Measurements from ENCODE around the gene WIF1. TPM values are rescaled to one million over a fixed set of nuclear protein-coding genes. Genes with fewer than 3 reads are reported as not detected.

The WIF1 gene
- polyA plus RNA-seq, 3 donors: not detected

DNA sequence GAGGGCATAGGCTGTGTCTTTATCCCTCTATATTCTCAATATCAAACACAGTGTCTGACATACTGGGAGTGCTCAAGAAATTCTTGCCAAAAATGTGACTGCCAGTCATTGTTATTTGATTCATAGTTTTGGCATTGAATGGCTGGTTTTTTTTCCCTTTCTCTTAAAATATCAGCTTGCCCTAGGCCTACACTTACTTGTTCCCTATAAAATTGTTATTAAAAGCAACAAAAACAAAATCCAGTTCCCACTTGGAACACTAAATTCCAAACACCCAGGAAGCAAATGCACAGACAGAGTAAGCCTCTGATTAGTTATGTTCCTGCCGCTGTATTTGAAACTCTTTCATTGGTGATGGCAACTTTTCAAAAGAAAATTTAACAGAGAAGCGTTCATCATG is 110.7 kb downstream of the WIF1 start:
- Histone ChIP-seq H3K9ac (ENCODE audit: insufficient read depth, low read length, poor library complexity, severe bottlenecking) (no peak overlapping the region), H3K4me1 (ENCODE audit: control insufficient read depth in 1 of 2, insufficient read depth in 2 of 2, low read length in 2 of 2) (no peaks in the 10 kb centered on the region), H2AFZ (ENCODE audit: insufficient read depth, low read depth, low read length, poor library complexity, severe bottlenecking) (no peak overlapping the region), H3K79me2 (ENCODE audit: insufficient read depth, low read length) (no peaks in the 10 kb centered on the region), H3K27ac (ENCODE audit: low read depth in 1 of 2, low read length in 2 of 2) (no peak overlapping the region), H3K4me3 (replicated peaks in 1 of 3; ENCODE audit: low read depth in 2 of 3, low read length in 3 of 3) (no peak overlapping the region), H3K36me3 (replicated peaks in 1 of 2; ENCODE audit: control insufficient read depth in 1 of 2, insufficient read depth in 2 of 2, low read length in 2 of 2) (no peaks in the 10 kb centered on the region), H4K20me1 (ENCODE audit: insufficient read depth, low read length) (no peaks in the 10 kb centered on the region), H3K4me2 (replicated peaks; ENCODE audit: extremely low read depth, low read length, poor library complexity, severe bottlenecking) (no peak overlapping the region), H3K9me3 (replicated peaks in 1 of 2; ENCODE audit: control insufficient read depth in 1 of 2, insufficient read depth in 1 of 2, low read length in 2 of 2) (no peaks in the 10 kb centered on the region), H3K27me3 (ENCODE audit: control insufficient read depth in 2 of 2, insufficient read depth in 2 of 2, low read length in 2 of 2) (peaks cover 0 to 4% of the 10 kb centered on the region in 2 donors)
- H3K4me1 Mint-ChIP-seq: no peaks in the 10 kb centered on the region
- TF ChIP-seq, protein P1, sequence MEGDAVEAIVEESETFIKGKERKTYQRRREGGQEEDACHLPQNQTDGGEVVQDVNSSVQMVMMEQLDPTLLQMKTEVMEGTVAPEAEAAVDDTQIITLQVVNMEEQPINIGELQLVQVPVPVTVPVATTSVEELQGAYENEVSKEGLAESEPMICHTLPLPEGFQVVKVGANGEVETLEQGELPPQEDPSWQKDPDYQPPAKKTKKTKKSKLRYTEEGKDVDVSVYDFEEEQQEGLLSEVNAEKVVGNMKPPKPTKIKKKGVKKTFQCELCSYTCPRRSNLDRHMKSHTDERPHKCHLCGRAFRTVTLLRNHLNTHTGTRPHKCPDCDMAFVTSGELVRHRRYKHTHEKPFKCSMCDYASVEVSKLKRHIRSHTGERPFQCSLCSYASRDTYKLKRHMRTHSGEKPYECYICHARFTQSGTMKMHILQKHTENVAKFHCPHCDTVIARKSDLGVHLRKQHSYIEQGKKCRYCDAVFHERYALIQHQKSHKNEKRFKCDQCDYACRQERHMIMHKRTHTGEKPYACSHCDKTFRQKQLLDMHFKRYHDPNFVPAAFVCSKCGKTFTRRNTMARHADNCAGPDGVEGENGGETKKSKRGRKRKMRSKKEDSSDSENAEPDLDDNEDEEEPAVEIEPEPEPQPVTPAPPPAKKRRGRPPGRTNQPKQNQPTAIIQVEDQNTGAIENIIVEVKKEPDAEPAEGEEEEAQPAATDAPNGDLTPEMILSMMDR (IDR thresholded peaks at IDR 0.05): no peak
- H3K27ac Mint-ChIP-seq: no peak overlapping the region
- no peak for DNase-seq
- peaks cover 0 to 2% (median 0%) of the 10 kb centered on the region in 7 donors for H3K9me3 Mint-ChIP-seq
- H3K27me3 Mint-ChIP-seq (ENCODE audit: low read depth in 3 of 3): peaks cover 0 to 4% (median 3%) of the 10 kb centered on the region in 3 donors
- no peaks in the 10 kb centered on the region for H3K36me3 Mint-ChIP-seq
- WGBS (ENCODE audit: insufficient coverage): 100% methylated on average over 2 of the region's 2 CpGs
- H3K4me3 Mint-ChIP-seq: no peak overlapping the region
- intact Hi-C loops (cut with micrococcal nuclease): no loop called here

DNA sequence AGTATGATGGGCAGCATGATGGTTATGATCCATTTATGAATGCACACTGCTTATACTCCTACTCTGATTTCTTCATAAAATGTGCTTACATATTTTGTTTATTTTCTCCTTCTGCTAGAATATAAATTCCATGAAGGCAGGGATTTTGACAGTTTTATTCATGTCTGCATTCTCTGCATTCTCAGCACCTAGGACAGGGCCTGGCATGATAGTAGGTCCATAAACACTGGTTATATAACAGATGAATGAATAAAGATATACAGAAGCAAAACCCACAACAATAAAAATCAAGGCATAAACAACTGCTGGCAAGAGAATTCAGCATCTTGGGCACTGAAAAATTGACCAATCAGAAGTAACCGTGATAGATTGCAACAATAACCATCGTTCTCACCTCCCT is 115.4 kb downstream of the WIF1 start:
- Histone ChIP-seq H3K4me1 (ENCODE audit: control insufficient read depth in 1 of 2, insufficient read depth in 2 of 2, low read length in 2 of 2) (no peaks in the 10 kb centered on the region), H3K9ac (ENCODE audit: insufficient read depth, low read length, poor library complexity, severe bottlenecking) (no peak overlapping the region), H4K20me1 (ENCODE audit: insufficient read depth, low read length) (no peaks in the 10 kb centered on the region), H3K4me3 (replicated peaks in 1 of 3; ENCODE audit: low read depth in 2 of 3, low read length in 3 of 3) (no peak overlapping the region), H2AFZ (ENCODE audit: insufficient read depth, low read depth, low read length, poor library complexity, severe bottlenecking) (no peak overlapping the region), H3K4me2 (replicated peaks; ENCODE audit: extremely low read depth, low read length, poor library complexity, severe bottlenecking) (no peak overlapping the region), H3K36me3 (replicated peaks in 1 of 2; ENCODE audit: control insufficient read depth in 1 of 2, insufficient read depth in 2 of 2, low read length in 2 of 2) (no peaks in the 10 kb centered on the region), H3K9me3 (replicated peaks in 1 of 2; ENCODE audit: control insufficient read depth in 1 of 2, insufficient read depth in 1 of 2, low read length in 2 of 2) (no peaks in the 10 kb centered on the region), H3K27me3 (ENCODE audit: control insufficient read depth in 2 of 2, insufficient read depth in 2 of 2, low read length in 2 of 2) (peaks cover 0 to 2% of the 10 kb centered on the region in 2 donors), H3K79me2 (ENCODE audit: insufficient read depth, low read length) (no peaks in the 10 kb centered on the region), H3K27ac (ENCODE audit: low read depth in 1 of 2, low read length in 2 of 2) (no peak overlapping the region)
- DNase-seq: no peak
- no CpG with 5 or more reads among the region's 2 CpGs for WGBS (ENCODE audit: insufficient coverage)
- Mint-ChIP-seq H3K27ac (no peak overlapping the region), H3K27me3 (ENCODE audit: low read depth in 3 of 3) (peaks cover 1 to 6% (median 2%) of the 10 kb centered on the region in 3 donors), H3K9me3 (peaks cover 0 to 2% (median 0%) of the 10 kb centered on the region in 7 donors), H3K4me1 (no peaks in the 10 kb centered on the region), H3K36me3 (no peaks in the 10 kb centered on the region), H3K4me3 (no peak overlapping the region)
- TF ChIP-seq, protein P1 (IDR thresholded peaks at IDR 0.05): no peak
- intact Hi-C loops (cut with micrococcal nuclease): no loop called here
